HPDE6-E6E7 (cell line): ENCODE measurements around the gene HMCES.
"Not testable (repeated sequence)": the region's sequence is repeated elsewhere in the genome, so short reads cannot be mapped to it uniquely, and the experiment has no call there.

ENCODE experiments used
- DNase-seq: peaks from one replicate; pipeline ENCODE4 v3.0.0; 2011; ENCODE audit warnings: missing footprints; ENCODE audit errors: extremely low spot score

Gene HMCES

GRCh38 chr3:129346695-129347457, 68.2 kb downstream of the HMCES start:
- no peak for DNase-seq

GRCh38 chr3:129347458-129347845, 68.8 kb downstream of the HMCES start:
- DNase-seq: no peak

GRCh38 chr3:129348734-129349133, 70.1 kb downstream of the HMCES start:
- DNase-seq: no peak

- DNase-seq: not testable (repeated sequence)
Measured at GRCh38 chr3:129349169-129349568, 70.5 kb downstream of the HMCES start.

- DNase-seq: no peak
Measured at GRCh38 chr3:129349791-129350190, 71.1 kb downstream of the HMCES start.

- DNase-seq: no peak
Measured at GRCh38 chr3:129352045-129352444, 73.4 kb downstream of the HMCES start.

- no peak for DNase-seq
Measured at GRCh38 chr3:129352650-129353588, 74.2 kb downstream of the HMCES start.

GRCh38 chr3:129353589-129353941, 74.9 kb downstream of the HMCES start:
- DNase-seq: no peak
